ENCODE data around the gene TBL1X. TPM values are rescaled to one million over a fixed set of nuclear protein-coding genes. Genes with fewer than 3 reads are reported as not detected.

The TBL1X gene
- total RNA-seq, 6 experiments from 2014 or later: 18.0 to 40.7 (median 20.8) TPM

DNA sequence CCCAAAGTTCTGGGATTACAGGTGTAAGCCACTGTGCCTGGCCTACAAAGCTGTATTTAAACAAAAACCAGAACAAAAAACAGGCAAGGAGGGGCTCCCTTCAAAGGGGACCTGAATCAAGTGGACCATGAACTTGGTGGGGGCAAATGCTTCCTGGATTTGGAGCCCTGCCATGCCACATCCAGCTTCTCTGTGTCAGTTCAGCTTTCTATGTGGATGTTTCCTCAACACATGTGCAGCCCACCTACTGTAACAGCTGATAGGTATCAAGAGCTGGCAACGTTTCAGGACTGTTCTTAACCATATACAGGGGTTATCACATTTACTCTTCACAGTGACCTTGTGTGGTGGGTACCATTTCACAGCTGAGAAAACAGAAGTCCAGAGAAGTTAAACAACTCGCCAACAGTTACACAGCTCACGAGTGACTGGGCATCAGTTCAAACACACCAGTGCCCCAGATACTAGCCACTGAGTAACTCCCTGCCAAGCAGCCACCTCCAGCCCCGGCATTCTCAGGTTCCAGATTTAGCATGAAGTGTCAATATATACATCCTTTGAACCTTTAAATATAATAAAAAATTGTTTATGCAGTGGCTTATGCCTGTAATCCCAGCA lies 293.3 kb downstream of the TBL1X start:
- Histone ChIP-seq H3K27ac (no peak overlapping the region), H3K9me3 (no peaks in the 10 kb centered on the region), H3K4me3 (no peak overlapping the region), H3K36me3 (no peaks in the 10 kb centered on the region), H3K27me3 (no peaks in the 10 kb centered on the region), H3K4me1 (no peaks in the 10 kb centered on the region)
- WGBS (ENCODE audit: insufficient coverage, low coverage, low lambda C conversion rate, missing lambda C conversion rate): 30% methylated on average over 4 of the region's 4 CpGs
- no peak for DNase-seq
- no peak for TF ChIP-seq POLR2A (IDR thresholded peaks at IDR 0.05)
- TF ChIP-seq, protein P1, sequence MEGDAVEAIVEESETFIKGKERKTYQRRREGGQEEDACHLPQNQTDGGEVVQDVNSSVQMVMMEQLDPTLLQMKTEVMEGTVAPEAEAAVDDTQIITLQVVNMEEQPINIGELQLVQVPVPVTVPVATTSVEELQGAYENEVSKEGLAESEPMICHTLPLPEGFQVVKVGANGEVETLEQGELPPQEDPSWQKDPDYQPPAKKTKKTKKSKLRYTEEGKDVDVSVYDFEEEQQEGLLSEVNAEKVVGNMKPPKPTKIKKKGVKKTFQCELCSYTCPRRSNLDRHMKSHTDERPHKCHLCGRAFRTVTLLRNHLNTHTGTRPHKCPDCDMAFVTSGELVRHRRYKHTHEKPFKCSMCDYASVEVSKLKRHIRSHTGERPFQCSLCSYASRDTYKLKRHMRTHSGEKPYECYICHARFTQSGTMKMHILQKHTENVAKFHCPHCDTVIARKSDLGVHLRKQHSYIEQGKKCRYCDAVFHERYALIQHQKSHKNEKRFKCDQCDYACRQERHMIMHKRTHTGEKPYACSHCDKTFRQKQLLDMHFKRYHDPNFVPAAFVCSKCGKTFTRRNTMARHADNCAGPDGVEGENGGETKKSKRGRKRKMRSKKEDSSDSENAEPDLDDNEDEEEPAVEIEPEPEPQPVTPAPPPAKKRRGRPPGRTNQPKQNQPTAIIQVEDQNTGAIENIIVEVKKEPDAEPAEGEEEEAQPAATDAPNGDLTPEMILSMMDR (IDR thresholded peaks at IDR 0.05): no peak
- no peak for ATAC-seq
- intact Hi-C loops (cut with DNase I): no loop called here

DNA sequence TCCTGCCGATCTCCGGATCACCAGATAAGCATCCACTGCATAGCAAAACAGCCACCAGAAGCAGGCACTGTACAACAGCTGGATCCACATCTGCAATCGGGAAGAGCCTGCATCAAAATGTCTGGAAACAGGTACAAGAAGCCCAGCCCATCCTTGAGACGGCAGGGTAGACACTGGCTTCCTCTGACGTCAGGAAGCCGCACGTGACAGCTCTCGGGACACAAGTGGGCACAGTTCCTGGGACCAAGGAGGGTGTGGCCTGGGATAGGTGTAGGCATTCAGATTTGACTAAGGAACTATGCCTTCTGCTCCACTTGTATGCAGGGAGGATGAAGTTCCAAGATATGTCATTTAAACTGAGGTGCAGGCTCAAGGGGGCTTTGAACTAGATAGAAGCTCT lies 294.5 kb downstream of the TBL1X start:
- Histone ChIP-seq H3K27ac (no peak overlapping the region), H3K27me3 (no peaks in the 10 kb centered on the region), H3K4me3 (no peak overlapping the region), H3K36me3 (no peaks in the 10 kb centered on the region), H3K4me1 (no peaks in the 10 kb centered on the region), H3K9me3 (no peaks in the 10 kb centered on the region)
- DNase-seq (no peak), ATAC-seq (no peak)
- intact Hi-C loops (cut with DNase I): no loop called here
- TF ChIP-seq POLR2A (IDR thresholded peaks at IDR 0.05): no peak
- TF ChIP-seq, protein P1 (IDR thresholded peaks at IDR 0.05): no peak
- WGBS (ENCODE audit: insufficient coverage, low coverage, low lambda C conversion rate, missing lambda C conversion rate): 50% methylated on average over 8 of the region's 8 CpGs

DNA sequence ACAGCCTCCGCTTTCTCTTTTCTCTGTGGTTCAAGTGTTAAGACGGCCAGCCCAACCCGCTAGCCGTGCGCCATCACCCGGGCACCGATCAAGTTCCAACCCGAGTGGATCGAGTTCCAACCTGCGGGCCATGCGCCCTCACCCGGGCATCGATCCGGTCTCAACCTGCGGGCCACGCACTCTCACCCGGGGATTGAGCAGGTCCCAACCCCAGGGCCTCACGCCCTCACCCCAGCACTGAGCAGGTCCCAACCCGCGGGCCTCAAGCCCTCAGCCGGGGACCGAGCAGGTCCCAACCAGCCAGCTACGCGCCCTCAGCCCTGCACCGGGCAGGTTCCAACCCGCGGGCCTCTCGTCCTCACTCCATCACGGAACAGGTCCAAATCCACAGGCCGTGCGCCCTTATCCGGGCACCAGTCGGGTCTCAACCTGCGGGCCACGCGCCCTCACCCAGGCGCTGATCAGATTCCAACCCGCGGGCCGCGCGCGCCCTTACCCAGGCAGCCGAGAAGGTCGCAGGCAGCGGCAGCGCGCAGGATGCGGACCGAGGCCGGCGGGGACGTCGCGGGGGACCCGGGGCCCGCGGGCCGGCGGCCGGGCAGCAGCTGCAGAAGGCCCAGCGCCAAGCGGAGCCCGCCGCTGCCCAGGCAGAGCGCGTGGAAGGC lies 300.3 kb downstream of the TBL1X start:
- H3K9me3 ChIP-seq: no peaks in the 10 kb centered on the region
- peaks cover 0 to 4% of the 10 kb centered on the region in 2 donors for H3K27me3 ChIP-seq
- H3K4me3 ChIP-seq: no peak overlapping the region
- no peaks in the 10 kb centered on the region for H3K4me1 ChIP-seq
- no peaks in the 10 kb centered on the region for H3K36me3 ChIP-seq
- peak in 2 of 4 donors; percentile 17 to 44 for ATAC-seq
- H3K27ac ChIP-seq: no peak overlapping the region
- intact Hi-C loops (cut with DNase I): no loop called here
- no peak for TF ChIP-seq POLR2A (IDR thresholded peaks at IDR 0.05)
- TF ChIP-seq, protein P1 (IDR thresholded peaks at IDR 0.05): no peak
- no peak for DNase-seq
- WGBS (ENCODE audit: insufficient coverage, low coverage, low lambda C conversion rate, missing lambda C conversion rate): 15% methylated on average over 17 of the region's 67 CpGs

DNA sequence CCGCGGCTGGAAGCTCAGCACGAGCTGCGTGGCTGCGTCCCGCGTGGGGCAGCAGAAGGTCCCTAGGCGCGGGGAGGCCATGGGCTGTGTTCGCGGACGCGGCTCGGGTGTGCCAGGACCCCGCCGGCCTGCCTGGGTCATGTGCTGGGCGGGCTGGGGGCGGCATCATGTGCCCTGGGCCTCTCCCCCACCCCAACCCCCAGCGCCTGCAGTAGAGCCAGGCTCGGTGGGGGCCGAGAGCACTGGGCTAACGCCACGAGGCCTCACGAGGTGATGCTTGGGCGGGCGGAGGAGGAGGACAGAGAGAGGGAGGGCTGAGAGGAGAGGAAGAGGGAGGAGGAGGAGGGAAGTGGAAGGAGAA lies 300.9 kb downstream of the TBL1X start, which contains the start of gene GPR143:
Gene GPR143, minus strand, starts transcription at position 111 of the 361 bp plus-strand sequence. Its CDS starts 30 bp downstream, at position 81.
- H3K4me1 ChIP-seq: no peaks in the 10 kb centered on the region
- H3K27ac ChIP-seq: no peak within 1 kb of the TSS
- no peaks in the 10 kb centered on the region for H3K9me3 ChIP-seq
- TF ChIP-seq, protein P1 (IDR thresholded peaks at IDR 0.05): no peak
- TF ChIP-seq POLR2A (IDR thresholded peaks at IDR 0.05): no peak
- no peaks in the 10 kb centered on the region for H3K36me3 ChIP-seq
- intact Hi-C loops (cut with DNase I): no loop called here
- peaks cover 0 to 4% of the 10 kb centered on the region in 2 donors for H3K27me3 ChIP-seq
- peak in 1 of 4 donors; percentile 19 for ATAC-seq
- no peak within 1 kb of the TSS for H3K4me3 ChIP-seq
- 19% methylated on average over 10 of the region's 26 CpGs for WGBS (ENCODE audit: insufficient coverage, low coverage, low lambda C conversion rate, missing lambda C conversion rate)
- no peak for DNase-seq
